Tibial nerve (tissue), 4 donors: Measurements from ENCODE around the gene TMEFF2.

Source experiments
- CTCF ChIP-seq, 5 experiments: fragments of 200-600 bp in 3 of 5; fragments of 450-650 bp in 2 of 5; sonication (generic) in 3 of 5; IDR thresholded peaks; one replicate each; pipeline ENCODE4 v1.5.1; 2016 to 2019; ENCODE audit warnings: antibody characterized with exemption in 5 of 5, mild to moderate bottlenecking in 3 of 5, moderate library complexity in 2 of 5
- EP300 ChIP-seq, 2 donors: sonication (generic); formaldehyde crosslinking; IDR thresholded peaks; one replicate each; pipeline ENCODE4 v1.6.1; 2017; ENCODE audit warnings: antibody characterized with exemption in 2 of 2, mild to moderate bottlenecking in 1 of 2
- POLR2A ChIP-seq, 2 donors: fragments of 450-650 bp; IDR thresholded peaks; one replicate each; pipeline ENCODE4 v1.6.1; 2017; ENCODE audit warnings: antibody characterized with exemption in 2 of 2, mild to moderate bottlenecking in 2 of 2, moderate library complexity in 2 of 2

- no peak for TF ChIP-seq CTCF (IDR thresholded peaks at IDR 0.05)
- no peak for TF ChIP-seq EP300 (IDR thresholded peaks at IDR 0.05)
- TF ChIP-seq POLR2A (IDR thresholded peaks at IDR 0.05), result no peak
Observed at GRCh38 chr2:192011196-192011595, 183.5 kb downstream of the TMEFF2 start.
